GM21576 (cell line): ENCODE results near the gene NCAPG.
"Not testable (repeated sequence)": the region's sequence is repeated elsewhere in the genome, so short reads cannot be mapped to it uniquely, and the experiment has no call there.

Source experiments
- ATAC-seq: cut with Tn5 transposase; IDR thresholded peaks from one replicate; pipeline ENCODE4 v1.9.1; 2021; ENCODE audit warnings: mild to moderate bottlenecking, moderate library complexity; ENCODE audit not compliant: unreplicated experiment

Gene NCAPG

DNA sequence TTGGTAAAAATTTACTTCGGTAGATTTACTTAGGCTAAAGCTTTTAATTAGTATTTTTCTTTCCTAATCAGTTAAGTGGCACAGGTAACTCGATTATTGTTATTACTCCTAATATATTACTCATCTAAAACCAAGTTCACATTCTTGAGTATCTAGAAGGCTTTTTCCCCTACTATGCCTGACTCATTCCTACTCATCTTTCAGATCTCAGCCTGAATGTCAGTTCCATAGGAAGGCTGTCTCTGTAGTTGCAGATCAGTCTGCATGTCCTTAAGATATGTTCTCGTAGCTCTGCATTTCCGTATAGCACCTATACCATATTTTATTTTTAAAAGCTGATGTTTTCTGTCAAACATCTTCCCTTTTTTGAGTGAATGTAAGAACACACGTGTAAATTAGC is 23.5 kb upstream of the NCAPG start:
- no peak for ATAC-seq

DNA sequence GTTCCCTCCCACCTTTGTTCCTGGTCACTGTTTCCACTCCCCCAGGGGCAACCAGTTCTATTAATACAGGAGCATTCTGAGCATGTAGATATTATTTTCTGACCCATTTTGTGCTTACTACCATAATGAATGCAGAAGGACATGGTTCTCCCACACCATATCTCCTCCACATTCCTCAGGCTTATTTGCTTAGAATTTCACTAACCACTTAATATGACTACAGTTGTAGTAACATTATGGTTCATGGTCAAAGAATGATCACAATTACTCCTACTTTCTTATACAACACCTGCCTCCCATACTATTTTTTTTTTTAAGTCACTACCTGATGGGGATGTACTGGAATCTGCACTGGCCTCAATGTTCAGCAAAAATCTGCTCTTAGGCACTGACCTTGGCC is 21.8 kb upstream of the NCAPG start:
- no peak for ATAC-seq

DNA sequence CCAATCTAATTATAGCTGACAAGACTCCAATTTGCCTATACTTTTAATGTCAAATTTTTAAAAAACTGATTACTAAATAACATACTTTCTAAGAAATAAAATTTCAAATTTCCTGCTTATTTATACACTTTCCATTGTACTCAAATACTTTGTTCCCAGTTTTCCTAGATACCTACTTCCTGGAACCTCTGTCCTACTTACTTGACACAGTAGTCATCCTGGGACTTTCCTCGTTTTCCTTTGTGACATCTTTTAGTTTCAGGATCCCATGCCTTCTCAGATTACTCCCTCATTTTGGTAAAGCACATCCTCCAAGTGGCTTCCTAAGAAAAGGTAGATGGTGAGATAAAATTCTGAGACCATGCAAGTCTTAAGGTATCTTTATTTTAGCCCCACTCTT is 16.0 kb upstream of the NCAPG start:
- ATAC-seq, result no peak

DNA sequence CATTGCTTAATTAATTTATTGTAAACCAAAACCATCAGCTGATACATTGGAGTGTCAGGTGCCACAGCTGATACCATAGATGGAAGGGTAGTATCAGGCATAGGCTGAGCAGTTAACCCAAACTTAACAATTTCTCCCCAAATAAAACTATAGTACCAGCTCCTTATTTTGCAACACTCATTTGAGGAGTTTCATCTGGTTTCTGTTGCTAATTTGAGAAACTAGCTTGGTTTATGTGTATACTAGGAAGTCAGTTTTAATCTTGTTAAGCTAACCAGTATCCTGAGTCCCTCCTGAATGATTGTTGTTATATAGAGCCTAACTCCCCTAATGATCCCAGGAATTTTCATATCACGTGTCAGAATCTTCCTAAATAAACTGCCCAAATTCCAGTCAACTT is 13.0 kb upstream of the NCAPG start:
- ATAC-seq, result no peak

DNA sequence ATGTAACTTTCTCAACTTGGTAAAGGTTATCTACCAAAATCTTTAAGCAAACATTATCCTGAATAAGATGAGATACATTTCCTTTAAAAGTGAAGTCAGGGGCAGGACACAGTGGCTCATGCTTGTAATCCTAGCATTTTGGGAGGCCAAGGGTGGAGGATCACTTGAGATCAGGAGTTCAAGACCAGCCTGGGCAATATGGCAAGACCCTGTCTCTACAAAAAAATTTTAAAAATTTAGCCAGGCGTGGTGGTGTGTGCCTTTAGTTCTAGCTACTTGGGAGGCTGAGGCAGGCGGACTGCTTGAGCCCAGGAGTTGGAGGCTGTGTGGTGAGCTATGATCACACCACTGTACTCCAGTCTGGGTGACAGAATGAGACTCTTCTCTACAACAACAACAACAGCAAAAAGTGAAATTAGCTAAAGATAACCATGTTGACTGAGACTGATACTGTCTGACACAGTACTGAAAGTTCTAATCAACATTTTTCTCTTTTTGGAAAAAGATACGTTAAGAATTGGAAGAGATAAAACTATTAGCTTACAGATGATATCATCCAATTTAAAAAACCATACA is 5.1 kb upstream of the NCAPG start:
- ATAC-seq, result no peak

DNA sequence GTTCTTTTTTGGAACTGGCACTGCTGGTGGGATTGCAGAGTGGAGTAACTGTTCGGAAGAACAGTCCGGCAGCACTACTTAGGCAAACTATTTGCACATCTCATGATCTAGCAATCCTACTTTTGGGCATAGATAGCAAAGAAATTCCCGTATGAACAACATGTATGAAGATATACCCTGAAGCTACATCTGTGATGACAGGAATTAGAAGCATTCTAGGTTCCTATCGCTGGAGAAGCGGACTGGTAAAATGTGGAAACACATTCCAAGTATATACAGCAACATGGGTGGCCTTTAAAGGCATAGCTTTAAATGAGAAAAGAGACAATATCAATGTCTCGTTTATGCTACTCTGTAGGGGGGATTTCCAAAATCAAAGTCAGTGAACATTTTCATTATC is 3.3 kb upstream of the NCAPG start:
- no peak for ATAC-seq

DNA sequence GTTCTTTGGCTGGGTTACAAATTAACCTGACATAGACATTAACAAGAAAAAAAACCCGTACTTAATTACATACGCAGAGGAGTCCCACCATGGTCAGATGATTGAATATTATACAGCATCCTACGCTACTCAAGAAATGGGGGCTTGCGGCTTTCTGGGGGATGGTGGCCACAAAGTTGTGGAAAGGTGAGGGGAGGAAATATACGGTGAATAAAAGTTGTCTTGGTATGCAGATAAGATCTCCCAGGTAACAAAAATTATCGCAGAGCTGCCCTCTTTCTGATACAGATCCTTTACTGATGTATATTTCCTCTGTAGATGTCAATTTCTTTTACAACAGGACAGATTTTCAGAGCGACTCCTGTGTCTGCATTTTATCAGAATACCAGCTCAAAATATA is 1.1 kb upstream of the NCAPG start:
- ATAC-seq, result no peak

DNA sequence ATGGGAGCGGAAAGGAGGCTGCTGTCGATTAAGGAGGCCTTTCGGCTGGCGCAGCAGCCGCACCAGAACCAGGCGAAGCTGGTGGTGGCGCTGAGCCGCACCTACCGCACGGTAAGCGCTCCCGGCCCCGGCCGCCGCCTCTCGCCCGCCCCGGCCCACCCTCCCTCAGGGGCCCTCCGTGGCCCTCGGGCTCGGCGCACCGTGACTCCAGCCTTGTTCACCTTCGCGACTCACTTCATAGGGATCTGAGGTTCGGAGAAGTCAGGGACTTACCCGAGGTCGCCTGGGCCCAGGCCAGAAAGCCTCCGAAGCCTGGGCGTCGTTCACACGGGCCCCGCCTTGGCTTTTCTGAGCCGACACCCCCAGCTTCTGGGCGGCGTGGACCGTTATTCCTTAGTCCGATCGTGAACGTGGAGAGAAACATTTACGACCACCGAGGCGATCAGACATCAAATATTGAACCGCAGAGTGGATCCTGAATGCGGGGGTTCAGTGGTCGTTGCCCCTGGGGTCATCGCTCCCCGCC is 362 bp downstream of the NCAPG start:
- ATAC-seq, result peak; percentile 24

DNA sequence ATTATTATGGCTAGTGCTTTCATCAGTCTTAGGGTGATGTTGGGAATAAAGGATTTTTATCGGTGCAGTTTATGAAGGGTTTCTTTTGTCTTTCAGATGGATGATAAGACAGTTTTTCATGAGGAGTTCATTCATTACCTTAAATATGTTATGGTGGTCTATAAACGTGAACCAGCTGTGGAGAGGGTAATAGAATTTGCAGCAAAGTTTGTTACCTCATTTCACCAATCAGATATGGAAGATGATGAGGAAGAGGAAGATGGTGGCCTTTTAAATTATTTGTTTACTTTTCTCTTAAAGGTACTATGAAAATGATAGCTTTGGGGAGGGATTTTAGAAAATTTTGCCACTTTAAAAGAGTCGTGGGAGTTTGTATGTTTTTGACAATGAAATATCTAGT is 1.3 kb downstream of the NCAPG start:
- ATAC-seq, result no peak

DNA sequence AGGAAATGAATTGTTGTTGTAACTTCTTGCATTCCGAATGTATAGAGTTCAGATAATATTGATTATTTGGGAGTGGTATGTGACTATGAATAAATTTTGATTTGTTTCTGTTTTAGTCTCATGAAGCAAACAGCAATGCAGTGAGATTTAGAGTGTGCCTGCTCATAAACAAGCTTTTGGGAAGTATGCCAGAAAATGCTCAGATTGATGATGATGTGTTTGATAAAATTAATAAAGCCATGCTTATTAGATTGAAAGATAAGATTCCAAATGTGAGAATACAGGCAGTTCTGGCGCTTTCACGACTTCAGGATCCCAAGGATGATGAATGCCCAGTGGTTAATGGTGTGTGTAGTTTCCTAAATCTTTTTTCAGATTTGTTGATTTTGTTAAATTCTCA is 2.0 kb downstream of the NCAPG start:
- ATAC-seq, result no peak

DNA sequence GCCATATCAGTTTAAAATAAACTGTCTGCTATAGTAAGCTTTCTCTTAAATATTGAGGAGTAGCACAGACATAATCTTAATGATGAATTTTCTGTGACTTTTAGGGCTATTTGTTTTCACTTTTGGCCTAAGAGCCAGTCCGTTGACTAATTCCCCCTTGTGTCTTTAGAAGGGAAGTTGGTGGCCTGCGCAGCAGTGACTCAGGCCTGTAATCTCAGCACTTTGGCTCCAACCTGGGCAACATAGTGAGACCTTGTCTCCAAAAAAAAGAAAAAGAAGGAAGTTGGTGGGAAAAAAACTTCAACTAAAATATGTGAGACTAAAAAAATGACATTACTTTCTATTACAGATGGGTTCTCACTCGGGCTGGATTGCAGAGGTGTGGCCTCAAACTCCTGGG is 3.4 kb downstream of the NCAPG start:
- no peak for ATAC-seq

DNA sequence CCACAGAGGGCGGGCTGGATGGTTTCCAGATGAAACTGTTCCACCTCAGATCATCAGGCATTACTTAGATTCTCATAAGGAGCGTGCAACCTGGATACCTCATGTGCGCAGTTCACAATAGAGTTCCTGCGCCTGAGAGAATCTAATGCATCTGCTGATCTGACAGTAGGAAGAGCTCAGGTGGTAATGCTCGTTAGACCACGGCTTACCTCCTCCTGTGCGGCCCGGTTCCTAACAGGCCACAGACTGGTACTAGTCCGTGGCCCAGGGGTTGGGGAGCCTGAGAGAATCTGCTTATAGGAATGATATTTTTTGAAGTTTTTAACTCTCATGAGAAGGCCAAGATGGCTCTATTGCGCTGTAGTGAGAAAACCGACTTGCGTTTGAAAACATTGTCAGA is 5.4 kb downstream of the NCAPG start:
- no peak for ATAC-seq

DNA sequence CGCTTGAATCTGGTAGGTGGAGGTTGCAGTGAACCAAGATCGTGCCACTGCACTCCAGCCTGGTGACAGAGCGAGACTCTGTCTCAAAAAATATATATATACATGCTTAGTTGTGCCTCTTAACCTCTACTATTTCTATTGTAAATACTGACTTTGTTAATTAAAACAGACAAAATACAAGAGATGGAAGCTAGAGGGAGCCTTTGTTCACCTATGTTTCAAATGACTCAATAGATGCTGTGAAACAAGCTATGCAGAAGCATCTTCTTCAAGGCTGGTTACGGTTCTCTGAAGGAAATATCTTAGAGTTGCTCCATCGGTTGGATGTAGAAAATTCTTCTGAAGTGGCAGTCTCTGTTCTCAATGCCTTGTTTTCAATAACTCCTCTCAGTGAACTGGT is 6.2 kb downstream of the NCAPG start:
- ATAC-seq, result peak; percentile 89

DNA sequence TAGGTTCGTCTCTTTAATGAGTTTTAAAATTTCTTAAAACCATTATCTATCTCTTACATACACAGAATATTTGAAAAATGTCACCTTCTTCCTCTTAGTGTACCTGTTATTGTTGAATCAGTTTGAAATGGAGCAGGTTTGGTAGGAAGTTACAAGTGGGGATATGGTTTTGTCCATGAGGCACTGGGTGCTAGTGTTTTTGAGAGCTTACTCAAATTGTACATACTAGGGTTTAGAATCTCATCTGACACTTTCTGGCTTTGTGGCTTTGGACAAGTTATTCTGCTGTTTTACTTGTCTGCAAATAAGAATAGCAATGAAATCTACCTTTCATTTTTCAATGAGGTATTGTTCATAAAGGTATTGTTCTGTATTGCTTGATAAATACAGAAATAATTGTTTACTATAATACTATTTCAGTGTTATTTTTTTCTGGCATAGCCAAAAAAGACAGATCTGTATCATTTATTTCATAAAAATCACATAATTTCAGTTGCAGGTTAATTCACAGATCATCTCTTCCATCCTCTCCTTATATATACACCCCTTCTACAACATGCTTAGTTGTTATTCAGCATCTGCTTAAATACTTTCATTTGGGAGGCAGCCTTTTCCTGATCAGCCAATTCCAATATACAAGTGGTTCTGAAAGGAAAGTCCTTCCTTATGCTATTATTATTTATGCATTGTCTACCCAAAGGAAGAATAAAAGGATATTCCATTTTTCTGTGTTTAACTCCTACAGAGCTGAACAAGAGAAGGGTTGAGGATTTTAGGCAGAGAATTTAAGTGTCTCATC is 13.3 kb downstream of the NCAPG start:
- ATAC-seq, result no peak

DNA sequence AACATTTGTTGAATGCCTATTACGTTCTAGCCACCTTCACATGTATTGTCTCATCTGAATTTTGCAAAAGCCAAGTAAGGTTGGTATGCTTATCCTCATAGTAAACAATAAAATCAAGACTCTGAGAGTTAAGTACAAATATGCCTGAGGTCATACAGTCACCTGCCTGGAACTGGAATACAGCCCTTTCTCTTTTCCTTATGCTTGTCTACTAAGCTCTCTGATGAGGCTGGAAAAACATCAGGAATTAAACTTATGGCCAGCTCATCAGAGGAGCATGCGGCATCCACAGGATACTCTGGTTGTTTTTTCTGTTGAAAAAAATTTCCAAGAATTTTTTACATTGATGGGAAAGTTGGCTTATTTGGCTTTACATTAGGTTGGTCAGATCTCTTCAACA is 35.5 kb downstream of the NCAPG start:
- ATAC-seq, result no peak

DNA sequence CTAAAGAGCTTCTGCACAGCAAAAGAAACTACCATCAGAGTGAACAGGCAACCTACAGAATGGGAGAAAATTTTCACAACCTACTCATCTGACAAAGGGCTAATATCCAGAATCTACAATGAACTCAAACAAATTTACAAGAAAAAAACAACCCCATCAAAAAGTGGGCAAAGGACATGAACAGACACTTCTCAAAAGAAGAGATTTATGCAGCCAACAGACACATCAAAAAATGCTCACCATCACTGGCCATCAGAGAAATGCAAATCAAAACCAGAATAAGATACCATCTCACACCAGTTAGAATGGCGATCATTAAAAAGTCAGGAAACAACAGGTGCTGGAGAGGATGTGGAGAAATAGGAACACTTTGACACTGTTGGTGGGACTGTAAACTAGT is 39.5 kb downstream of the NCAPG start:
- not testable (repeated sequence) for ATAC-seq

DNA sequence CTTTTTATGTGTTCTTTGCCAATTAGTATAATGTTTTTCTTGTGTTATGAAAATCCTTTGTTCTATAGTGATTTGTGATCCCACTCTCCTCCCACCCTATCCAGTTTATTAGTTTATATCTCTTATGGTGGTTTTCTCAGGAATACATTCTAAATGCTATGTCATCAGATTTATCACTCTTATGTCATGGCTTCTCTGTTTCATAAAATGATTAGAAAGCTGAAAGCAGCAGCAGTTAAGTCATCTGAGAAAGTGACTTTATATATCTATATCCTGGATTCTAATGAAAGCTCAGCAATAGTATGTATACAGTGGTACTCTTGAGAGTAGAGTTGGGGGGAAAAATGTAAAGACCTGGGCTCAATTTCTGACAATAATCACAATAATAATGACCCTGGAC is 41.2 kb downstream of the NCAPG start:
- no peak for ATAC-seq

DNA sequence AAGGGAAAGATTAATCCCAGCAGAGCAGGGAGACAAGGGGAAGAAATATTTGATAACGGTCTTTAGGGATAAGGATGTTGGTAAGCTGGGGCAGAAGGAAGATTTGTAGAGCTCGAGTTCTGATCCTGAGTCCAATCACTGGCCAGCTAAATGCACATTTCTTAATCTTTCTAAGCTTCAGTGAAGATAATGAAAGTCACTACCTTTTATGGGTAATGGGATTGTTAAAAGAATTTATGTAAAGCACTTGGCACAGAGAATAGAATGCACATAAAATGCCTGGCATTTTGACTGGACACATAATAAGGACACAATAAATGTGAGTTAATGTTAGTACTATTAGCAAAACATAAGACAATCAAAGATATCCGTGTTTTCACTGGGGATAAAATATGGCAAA is 43.3 kb downstream of the NCAPG start:
- ATAC-seq, result no peak

DNA sequence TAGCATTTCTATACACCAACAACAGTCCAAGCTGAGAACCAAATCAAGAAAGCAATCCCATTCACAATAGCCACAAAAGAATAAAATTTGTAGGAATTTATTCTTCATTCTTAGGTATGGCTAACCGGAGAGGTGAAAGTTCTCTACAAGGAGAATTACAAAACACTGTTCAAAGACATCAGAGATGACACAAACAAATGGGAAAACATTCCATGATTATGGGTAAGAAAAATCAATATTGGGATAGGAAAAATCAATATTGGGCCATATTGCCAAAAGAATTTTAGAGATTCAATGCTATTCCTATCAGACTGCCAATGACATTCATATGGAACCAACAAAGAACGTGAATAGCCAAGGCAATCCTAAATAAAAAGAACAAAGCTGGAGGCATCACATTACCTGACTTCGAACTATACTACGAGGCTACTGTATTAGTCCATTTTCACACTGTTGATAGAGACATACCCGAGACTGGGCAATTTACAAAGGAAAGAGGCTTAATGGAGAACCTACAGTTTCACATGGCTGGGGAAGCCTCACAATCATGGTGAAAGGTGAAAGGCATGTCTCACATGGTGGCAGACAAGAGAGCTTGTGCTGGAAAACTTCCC is 49.1 kb downstream of the NCAPG start:
- no peak for ATAC-seq

DNA sequence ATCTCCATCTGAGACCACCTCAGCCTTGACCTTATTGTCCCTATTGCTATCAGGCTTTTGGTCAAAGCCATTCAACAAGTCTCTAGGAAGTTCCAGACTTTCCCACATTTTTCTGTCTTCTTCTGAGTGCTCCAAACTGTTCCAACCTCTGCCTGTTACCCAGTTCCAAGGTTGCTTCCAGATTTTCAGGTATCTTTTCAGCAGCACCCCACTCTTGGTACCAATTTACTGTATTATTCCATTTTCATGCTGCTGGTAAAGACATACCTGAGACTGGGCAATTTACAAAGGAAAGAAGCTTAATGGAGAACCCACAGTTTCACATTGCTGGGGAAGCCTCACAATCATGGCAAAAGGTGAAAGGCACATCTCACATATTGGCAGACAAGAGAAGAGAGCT is 51.1 kb downstream of the NCAPG start:
- ATAC-seq, result not testable (repeated sequence)

DNA sequence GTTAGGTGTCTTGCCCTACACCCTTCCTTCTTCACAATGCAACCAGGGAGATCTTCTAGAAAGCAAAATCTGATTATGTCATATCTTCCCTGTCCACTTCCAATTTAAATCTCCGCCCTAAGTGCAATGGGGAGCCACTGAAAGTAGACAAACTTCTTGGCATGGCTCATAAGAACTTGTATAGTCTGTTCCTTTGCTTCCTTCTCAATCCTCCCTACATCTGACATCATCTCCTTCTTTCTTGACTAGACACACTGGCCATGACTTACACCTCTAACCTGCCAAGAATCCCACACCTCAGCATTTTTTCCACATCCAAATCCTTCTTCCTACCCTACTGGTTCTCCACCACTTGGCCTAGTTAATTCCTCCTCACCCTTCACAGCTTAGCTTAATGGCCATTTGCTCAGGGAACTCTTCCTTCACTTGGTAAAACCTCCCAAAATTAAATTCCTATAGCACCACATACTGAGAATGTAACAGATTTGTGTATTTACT is 55.1 kb downstream of the NCAPG start:
- no peak for ATAC-seq

DNA sequence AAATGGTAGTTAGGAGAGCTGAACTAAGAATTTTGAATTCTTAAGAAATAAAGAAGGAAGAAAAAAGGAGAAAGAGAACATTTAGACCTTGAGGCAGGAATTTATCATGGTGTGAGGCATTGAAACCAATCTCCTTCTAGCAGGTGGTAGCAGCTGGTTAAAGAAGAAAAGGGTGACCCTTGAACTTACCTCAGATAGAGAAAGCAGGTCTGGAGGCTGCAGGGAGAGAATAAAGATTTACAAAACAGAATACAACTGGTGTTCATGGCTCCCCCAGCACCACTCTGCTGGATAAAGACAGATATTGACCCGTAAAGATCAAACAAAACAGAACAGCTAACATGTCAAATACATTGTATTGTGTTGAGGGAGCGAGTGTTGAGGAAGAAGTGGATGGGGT is 56.0 kb downstream of the NCAPG start:
- ATAC-seq, result no peak
